Ascending aorta (tissue), 2 donors: ENCODE data around the gene SYT11. TPM values are rescaled to one million over a fixed set of nuclear protein-coding genes. Genes with fewer than 3 reads are reported as not detected.
"Not testable (repeated sequence)": the region's sequence is repeated elsewhere in the genome, so short reads cannot be mapped to it uniquely, and the experiment has no call there.

ENCODE experiments used
- DNase-seq, 2 donors: peaks; one replicate each; pipeline ENCODE4 v3.0.0-alpha.2; 2019; ENCODE audit warnings: low spot score in 2 of 2
- H3K27ac ChIP-seq, 2 donors: fragments of 200-600 bp; sonication (generic); one replicate each; pipeline ENCODE4 v1.5.1; 2016 to 2017; ENCODE audit warnings: mild to moderate bottlenecking in 1 of 2
- H3K27me3 ChIP-seq: fragments of 200-600 bp; sonication (generic); one replicate; pipeline ENCODE4 v1.5.1; 2017
- H3K36me3 ChIP-seq, 2 donors: fragments of 200-600 bp; sonication (generic); one replicate each; pipeline ENCODE4 v1.5.1; 2016
- H3K4me1 ChIP-seq, 2 donors: fragments of 200-600 bp; sonication (generic); one replicate each; pipeline ENCODE4 v1.5.1; 2016 to 2017; ENCODE audit warnings: mild to moderate bottlenecking in 1 of 2
- H3K4me3 ChIP-seq, 2 donors: fragments of 200-600 bp; sonication (generic); one replicate each; pipeline ENCODE4 v1.5.1; 2016 to 2017; ENCODE audit warnings: mild to moderate bottlenecking in 1 of 2
- H3K9me3 ChIP-seq, 2 donors: fragments of 200-600 bp; sonication (generic); one replicate each; pipeline ENCODE4 v1.5.1; 2016
- intact Hi-C: fragments of 100-400 bp; cut with DNase I; formaldehyde crosslinking; loops from one replicate; pipeline ENCODE4 v1.15.1; 2023
- total RNA-seq: library from RNA; depleted of rRNA; stranded (reverse); fragments of >200 nt; gene quantifications from one replicate; pipeline ENCODE4 v1.1.0, GENCODE V29; 2016
- TF ChIP-seq, protein P1 (sequence below), 3 experiments: fragments of 200-600 bp in 2 of 3; fragments of 450-650 bp in 1 of 3; sonication (generic) in 2 of 3; IDR thresholded peaks; one replicate each; pipeline ENCODE4 v1.5.1; 2016 to 2019; ENCODE audit warnings: antibody characterized with exemption in 3 of 3, mild to moderate bottlenecking in 1 of 3, moderate library complexity in 1 of 3

SYT11 gene
- total RNA-seq, 1 donor from 2014 or later, result 17.7 TPM

DNA sequence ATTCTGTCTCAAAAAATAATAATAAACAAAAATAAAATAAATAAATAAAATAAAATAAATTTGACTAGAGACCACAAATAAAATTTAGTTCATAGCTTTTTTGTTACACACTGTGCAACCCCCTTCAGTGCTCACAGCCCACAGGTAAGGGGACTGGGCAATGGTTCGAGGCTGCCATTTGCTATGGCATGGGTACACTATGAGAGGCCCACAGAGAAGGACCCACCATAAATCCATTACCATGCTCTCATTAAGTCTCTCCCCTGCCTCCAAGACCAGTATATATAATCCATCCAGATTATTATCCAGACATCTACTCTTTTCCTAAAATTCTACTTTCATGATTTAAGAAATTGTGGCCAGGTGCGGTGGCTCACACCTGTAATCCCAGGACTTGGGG is 60.4 kb downstream of the SYT11 start:
- no peak for DNase-seq
- Histone ChIP-seq H3K9me3 (no peaks in the 10 kb centered on the region), H3K27ac (no peak overlapping the region), H3K27me3 (no peaks in the 10 kb centered on the region), H3K4me3 (no peak overlapping the region), H3K4me1 (no peaks in the 10 kb centered on the region), H3K36me3 (peaks cover 96 to 97% of the 10 kb centered on the region in 2 donors)
- intact Hi-C loops, result no loop called here
- TF ChIP-seq, protein P1, sequence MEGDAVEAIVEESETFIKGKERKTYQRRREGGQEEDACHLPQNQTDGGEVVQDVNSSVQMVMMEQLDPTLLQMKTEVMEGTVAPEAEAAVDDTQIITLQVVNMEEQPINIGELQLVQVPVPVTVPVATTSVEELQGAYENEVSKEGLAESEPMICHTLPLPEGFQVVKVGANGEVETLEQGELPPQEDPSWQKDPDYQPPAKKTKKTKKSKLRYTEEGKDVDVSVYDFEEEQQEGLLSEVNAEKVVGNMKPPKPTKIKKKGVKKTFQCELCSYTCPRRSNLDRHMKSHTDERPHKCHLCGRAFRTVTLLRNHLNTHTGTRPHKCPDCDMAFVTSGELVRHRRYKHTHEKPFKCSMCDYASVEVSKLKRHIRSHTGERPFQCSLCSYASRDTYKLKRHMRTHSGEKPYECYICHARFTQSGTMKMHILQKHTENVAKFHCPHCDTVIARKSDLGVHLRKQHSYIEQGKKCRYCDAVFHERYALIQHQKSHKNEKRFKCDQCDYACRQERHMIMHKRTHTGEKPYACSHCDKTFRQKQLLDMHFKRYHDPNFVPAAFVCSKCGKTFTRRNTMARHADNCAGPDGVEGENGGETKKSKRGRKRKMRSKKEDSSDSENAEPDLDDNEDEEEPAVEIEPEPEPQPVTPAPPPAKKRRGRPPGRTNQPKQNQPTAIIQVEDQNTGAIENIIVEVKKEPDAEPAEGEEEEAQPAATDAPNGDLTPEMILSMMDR (IDR thresholded peaks at IDR 0.05), result no peak

DNA sequence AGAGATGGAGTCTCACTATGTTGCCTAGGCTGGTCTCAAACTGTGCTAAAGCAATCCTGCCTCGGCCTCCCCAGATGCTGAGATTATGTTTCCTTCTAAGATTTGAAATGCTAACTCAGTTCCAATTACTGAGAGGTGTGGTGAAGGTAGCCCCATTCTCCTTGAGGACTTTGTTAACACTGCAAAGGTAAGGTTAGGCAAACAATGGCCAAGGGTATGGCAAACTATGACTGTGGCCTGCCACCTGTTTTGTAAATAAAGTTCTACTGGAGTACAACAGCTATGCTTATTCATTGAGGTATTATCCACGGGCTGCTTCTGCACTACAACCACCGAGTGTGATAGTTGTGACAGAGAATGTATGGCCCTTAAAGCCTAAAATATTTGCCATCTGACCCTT is 61.4 kb downstream of the SYT11 start:
- no peak for DNase-seq
- Histone ChIP-seq H3K27me3 (no peaks in the 10 kb centered on the region), H3K27ac (no peak overlapping the region), H3K9me3 (no peaks in the 10 kb centered on the region), H3K36me3 (peaks cover 96 to 99% of the 10 kb centered on the region in 2 donors), H3K4me3 (no peak overlapping the region), H3K4me1 (no peaks in the 10 kb centered on the region)
- intact Hi-C loops, result no loop called here
- TF ChIP-seq, protein P1 (IDR thresholded peaks at IDR 0.05), result no peak

DNA sequence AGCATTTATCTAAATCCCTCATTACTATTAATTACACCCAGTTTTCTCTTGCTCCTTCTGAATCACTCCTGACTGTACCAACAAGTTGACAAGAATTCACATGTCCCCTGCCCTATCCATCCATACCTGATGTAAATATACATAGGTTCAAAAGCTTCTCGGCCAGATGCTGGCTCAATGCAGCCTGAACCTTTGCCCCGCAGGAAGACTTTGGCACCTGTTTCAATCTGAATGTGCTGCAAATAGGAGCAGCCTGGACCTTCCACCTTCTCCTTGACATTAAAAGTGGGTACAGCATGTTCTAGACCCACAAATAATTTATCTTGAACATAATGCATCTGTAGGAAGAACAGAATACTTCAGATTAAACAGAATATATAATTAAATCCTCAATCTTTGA is 66.1 kb downstream of the SYT11 start:
- H3K36me3 ChIP-seq, result peaks cover 95 to 97% of the 10 kb centered on the region in 2 donors
- no peak overlapping the region for H3K4me3 ChIP-seq
- no peaks in the 10 kb centered on the region for H3K4me1 ChIP-seq
- intact Hi-C loops, result no loop called here
- TF ChIP-seq, protein P1 (IDR thresholded peaks at IDR 0.05), result no peak
- no peak overlapping the region for H3K27ac ChIP-seq
- H3K27me3 ChIP-seq, result no peaks in the 10 kb centered on the region
- no peaks in the 10 kb centered on the region for H3K9me3 ChIP-seq
- DNase-seq, result no peak

DNA sequence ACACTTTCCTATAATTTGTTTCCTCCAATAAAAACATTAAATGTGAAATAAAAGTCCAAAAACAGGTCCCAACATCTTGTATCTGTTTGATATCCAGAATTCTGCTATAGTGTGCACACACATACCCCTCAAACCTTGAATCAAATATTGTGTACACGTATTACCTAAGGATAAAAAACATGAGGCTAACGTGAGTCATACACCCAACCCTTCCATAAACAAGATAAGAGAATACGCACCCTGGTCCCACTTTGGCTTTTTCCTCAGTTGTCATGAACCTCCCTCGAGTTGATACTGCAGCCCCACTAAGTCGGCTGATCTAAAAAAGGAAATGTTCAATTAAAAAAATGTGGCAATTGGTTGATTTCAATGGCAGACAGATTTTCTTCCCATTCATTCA is 69.7 kb downstream of the SYT11 start:
- Histone ChIP-seq H3K4me1 (peaks cover 18 to 31% of the 10 kb centered on the region in 2 donors), H3K27me3 (no peaks in the 10 kb centered on the region), H3K27ac (no peak overlapping the region), H3K4me3 (no peak overlapping the region), H3K9me3 (no peaks in the 10 kb centered on the region), H3K36me3 (peaks cover 78 to 87% of the 10 kb centered on the region in 2 donors)
- intact Hi-C loops, result no loop called here
- DNase-seq, result no peak
- TF ChIP-seq, protein P1 (IDR thresholded peaks at IDR 0.05), result no peak

DNA sequence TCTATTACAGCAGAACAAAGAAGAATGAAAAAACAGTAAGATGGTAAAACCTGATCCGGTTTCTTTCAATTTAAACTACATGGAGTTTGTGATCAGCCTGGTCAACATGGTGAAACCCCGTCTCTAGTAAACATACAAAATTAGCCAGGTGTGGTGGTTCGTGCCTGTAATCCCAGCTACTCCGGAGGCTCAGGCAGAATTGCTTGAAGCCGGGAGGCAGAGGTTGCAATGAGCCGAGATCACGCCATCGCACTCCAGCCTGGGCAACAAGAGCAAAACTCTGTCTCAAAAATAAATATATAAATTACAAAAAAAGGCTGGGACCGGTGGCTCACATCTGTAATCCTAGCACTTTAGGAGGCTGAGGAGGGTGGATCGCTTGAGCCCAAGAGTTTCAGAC is 71.4 kb downstream of the SYT11 start:
- Histone ChIP-seq H3K4me1 (peaks cover 18 to 31% of the 10 kb centered on the region in 2 donors), H3K4me3 (peak overlapping the region; percentile 34 to 82), H3K36me3 (peaks cover 61 to 70% of the 10 kb centered on the region in 2 donors), H3K27ac (peak overlapping the region; percentile 13 to 28)
- H3K9me3 ChIP-seq, DNase-seq, H3K27me3 ChIP-seq: not testable (repeated sequence)
- intact Hi-C loops, result loop anchor here (10.0 kb wide), 1 partner anchor 124 kb away; the partner anchor contains the start of genes LAMTOR2 and UBQLN4

DNA sequence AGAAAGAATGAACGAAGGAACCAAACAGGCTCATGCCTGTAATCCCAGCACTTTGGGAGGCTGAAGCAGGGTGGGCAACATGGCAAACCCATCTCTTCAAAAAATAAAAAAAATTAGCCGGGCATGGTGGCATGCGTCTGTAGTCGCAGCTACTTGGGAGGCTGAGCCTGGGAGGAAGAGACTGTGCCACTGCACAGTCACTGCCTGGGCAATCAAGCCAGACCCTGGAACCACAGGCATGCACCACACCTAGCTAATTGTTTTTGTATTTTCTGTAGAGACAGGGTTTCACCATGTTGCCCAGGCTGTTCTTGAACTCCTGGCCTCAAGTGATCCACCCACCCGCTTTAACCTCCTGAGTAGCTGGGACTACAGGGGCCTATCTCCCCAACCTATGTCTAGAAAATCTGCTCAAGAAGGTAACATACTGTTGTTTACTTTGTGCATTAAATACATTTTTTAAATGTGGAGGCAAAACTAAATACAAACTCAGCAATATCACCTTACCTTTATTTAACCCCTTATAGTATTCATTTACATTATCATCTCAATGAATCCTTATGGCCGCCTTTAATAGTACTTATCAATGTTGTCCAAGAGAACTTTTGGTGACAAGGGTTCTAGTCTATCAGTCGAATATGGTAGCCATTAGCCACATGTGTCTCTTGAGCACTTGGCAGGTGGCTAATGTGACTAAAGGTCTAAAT is 72.1 kb downstream of the SYT11 start:
- Histone ChIP-seq H3K4me1 (peaks cover 18 to 31% of the 10 kb centered on the region in 2 donors), H3K4me3 (peak overlapping the region; percentile 34 to 82), H3K36me3 (peaks cover 54 to 63% of the 10 kb centered on the region in 2 donors), H3K9me3 (no peaks in the 10 kb centered on the region), H3K27ac (peak overlapping the region; percentile 22 to 28), H3K27me3 (no peaks in the 10 kb centered on the region)
- DNase-seq, result no peak
- intact Hi-C loops, result loop anchor here (10.0 kb wide), 1 partner anchor 123 kb away; the partner anchor contains the start of genes LAMTOR2 and UBQLN4
- TF ChIP-seq, protein P1 (IDR thresholded peaks at IDR 0.05), result no peak
